EL (cell line): Measurements from ENCODE around the gene LDB3.
A peak's percentile ranks its signal among the peaks of the same experiment; 100 is the strongest.

ENCODE experiments used
- DNase-seq: peaks from one replicate; pipeline ENCODE4 v3.0.0-alpha.2; 2016

LDB3 gene

DNA sequence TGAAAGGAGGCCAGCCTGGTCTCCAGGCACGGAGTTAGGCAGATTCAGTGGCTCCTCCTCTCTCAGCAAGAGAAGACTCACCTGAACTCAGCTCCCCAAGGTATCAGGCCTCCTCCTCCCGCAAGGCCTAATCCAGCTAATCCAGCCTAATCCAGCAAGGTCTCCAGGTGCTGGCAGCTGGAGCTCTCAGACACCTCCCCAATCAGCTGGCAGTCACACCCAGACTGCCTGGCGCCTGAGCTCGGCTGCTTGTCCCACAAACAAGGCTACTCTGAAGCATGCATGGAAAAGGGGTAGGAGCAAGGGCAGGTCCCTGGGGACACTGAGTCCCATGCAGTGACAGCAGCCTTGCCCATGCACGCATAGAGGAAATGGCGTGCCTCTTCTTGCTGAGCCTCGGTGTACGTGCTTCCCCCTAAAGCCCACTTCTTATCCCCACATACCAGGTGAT is 17.3 kb upstream of the LDB3 start:
- no peak for DNase-seq

DNA sequence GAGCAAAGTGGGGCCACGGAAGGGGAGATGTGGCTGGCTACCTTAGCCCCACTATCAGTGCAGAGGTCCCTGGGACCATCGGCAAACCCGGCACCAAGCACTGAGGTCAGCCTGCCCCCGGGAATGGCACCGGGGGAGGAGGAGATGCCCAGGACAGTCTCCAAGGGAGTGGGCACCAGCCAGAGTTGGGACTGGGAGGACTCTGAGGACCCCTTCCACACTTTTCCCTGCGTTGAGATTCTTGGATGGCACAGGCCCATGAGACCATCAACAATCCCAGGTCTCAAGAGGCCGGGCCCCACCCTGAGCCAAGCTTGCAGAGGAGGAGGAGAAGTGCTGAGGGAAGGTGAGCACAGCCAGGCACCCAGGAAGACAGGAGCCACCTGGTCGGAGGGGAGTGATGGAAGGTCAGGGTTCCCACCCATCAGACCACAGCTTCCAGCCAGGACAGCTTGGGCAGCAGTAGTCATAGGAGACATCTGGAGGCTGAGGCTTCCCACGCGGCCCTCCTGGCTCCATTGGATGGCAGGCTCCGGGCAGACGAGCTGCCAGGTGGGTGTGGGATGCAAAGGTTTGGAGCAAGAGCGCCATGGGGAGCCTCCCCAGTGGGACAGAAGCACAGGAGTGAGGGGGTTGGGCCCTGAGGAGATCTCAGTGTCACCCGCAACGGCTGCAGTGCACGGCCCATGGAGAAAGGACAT is 16.5 kb upstream of the LDB3 start:
- DNase-seq, result no peak

DNA sequence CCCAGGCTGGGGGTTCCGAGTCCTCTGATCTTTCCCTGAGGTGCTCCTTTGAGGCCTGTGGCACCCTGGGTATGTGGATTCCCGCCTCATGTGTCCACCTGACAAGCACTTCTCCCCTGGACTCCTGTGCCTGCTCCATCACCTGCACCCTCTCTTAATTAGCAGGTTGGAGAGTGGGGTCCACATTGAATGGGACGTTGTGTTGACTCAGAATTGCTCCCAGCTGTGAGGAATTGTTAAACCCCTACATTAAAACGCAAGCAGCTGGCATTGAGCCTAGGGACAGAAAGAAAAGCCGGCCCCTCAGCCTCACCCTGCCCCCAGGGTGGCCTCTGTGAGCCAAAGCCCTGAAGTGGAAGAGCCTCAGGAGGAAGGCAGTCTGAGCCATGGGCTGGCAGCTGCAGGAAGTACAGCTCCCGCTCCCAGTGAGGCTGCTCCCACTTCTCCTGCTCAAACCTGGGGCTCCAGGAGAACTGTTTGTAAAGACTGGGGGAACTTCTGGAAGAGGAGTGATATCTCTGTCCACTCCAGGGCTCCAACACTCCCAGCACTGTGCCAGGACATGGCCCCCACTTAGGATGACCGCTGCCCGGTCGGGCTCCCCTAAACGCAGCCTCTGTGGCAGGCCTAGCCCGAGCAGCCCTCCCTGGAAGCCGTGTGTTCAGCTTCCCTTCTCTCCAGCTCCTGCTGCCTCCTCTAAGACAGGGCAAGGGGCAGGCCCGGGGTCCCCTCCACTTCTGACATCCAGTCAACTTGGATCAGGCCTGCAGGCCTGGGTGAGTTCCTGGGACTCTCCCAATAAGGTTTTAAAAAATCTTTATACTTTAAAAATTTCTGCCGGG is 15.7 kb upstream of the LDB3 start:
- DNase-seq, result peak; percentile 44

DNA sequence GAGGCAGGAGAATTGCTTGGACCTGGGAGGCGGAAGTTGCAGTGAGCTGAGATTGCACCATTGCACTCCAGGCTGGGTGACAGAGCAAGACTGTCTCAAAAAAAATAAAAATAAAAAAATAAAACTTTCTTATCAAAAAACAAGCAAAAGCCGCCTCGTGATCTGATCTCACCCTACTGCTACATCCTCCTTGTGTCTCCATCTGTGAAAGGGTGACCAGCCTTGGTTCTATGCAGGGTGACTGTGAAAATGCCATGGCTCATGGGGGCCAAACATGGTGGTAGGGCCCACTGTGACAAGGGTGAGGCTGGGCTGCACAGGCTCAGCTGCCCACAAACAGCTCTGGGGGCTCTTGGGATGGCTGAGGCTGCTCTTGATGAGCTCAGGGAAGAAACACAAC is 14.9 kb upstream of the LDB3 start:
- DNase-seq, result no peak

DNA sequence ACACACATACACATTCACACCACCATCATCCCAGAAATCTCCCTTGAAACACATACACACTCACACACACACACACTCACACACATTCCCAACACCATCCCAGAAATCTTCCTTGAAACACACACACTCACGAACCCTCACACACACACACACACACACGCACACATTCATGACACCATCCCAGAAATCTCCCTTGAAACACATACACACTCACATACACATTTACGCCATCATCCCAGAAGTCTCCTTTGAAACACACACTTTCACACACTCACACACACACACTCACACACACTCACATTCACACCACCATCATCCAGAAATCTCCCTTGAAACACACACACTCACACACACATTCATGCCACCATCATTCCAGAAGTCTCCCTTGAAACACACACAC is 14.3 kb upstream of the LDB3 start:
- DNase-seq, result no peak

DNA sequence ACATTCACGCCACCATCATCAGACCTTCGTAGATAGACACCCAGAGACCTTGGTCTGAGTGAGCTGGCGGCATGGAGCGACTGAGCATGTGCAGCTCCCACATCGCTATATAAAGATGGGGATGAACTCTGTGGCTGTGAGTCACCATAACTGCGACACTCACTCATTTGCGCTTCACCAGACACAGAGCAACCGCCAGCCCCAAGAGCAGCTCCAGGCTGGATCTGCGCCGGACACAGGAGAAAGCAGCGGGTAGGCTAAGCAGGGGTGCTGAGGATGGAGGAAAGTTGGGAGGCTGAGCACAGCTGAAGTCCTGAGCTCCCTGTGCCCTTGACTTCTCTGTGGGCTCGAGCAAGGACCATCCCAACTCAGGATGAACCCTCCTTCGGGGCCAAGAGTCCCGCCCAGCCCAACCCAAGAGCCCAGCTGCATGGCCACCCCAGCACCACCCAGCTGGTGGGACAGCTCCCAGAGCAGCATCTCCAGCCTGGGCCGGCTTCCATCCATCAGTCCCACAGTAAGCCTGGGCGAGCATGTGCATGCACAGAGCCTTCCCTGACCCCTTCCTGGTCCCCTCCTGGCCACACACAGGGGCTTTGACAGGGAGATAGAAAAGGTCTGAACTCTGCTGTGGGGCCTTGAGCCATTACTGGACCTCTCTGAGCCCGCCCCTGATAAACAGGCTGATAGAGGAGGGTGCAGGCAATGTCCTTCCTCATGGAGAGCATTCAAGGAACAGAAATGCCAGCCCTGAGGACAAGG is 13.7 kb upstream of the LDB3 start, which contains the start of gene OPN4:
OPN4 (plus strand) TSS at position 137 of the 762 bp plus-strand sequence; CDS start at position 374, 237 bp downstream.
- DNase-seq, result peak; percentile 27

DNA sequence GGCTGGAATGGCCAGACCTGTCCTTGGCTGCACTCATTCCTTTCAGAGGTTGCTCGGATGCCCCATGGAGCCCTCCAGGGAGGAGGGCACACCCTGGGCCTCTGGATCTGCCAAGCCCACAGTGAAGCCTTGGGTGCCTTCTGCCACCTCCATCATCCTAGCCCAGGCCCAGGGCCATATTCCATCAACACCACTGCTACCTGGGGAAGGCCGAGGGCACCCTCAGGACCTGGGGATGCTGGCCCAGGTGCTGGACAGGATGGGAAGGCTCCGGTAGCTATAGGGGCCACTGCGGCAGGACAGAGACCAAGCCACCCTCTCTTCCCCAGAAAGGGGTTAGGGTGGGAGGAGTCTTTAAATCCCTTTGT is 13.2 kb upstream of the LDB3 start:
- DNase-seq, result no peak

DNA sequence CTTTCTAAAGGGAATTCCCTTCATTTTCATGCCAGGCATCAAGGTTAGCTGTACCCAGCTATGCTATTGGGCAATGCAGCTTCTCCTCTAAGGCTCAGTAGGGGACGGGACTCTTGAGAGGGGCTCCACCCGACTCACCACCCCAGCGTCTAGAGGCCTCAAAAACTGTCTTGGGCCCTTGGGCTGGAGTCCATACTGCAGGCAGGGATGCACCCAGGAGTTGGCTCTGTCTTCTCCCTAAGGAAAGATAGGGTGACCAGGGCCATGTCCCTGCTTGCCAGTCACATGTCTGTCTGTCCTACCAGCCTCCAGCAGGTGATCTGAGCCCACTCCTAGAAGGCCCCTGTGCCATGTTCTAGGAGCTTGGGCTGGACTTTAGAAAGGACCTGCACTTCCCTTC is 12.7 kb upstream of the LDB3 start:
- DNase-seq, result no peak

DNA sequence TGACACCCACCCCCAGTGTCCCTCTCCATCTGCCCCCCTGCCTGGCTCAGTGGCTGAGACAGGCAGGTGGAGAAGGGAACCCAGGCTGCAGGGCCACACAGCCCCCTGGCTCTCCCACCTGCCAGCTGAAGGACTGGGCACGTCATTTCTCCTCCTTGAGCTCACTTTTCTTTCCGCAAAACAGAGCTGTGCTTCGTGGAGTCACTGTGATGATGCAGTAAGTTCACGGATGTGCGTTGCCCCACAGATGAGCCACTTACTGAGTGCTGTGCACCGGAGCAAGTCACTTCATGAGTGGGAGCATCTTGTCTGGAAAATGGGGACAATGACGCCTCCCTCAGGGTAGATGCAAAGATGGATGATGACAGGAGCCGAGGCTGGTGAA is 11.3 kb upstream of the LDB3 start:
- no peak for DNase-seq

DNA sequence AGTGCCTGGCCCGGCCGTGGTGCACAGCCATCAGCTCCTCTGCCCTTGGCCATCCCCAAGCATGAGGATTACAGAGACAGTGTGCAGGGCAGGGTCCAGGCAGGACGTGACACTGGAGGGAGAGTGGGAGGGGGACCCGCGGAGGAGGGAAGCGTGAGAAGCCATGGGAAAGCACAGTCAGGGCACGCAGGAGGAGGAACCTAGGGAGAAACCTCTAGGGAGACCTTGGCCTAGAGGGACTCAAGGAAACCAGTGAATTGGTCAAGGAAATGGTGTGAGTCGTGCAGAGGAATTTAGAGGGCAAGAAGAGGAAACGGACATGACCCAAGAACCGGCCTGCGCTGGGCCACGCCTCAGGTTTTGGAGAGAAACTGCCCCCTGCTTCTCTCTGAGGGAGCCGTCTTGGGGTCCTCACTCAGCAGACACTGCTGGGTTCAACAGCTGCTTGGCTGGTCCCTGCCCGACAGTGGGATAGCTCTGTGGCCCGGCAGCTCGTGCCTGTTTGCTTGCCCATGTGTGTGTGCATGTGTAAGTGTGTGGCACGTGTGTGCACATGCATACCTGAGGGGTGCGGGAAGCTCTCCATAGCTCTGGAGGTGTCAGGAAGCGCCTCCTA is 10.8 kb upstream of the LDB3 start:
- peak; percentile 50 for DNase-seq

DNA sequence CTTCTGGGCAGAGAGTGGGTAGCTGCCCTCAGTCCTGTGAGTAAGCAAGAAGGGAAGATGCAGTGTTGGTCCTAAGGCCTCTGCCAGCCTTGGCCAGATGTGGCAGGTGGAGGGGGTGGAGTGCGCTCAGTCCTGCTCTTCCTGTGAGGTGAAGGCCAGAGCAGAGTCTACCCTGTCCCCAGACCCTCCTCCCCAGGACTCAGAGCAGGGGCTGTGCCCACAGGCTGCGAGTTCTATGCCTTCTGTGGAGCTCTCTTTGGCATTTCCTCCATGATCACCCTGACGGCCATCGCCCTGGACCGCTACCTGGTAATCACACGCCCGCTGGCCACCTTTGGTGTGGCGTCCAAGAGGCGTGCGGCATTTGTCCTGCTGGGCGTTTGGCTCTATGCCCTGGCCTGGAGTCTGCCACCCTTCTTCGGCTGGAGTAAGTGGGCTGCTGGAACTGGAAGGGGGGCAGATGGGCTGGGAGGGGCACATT is 10.0 kb upstream of the LDB3 start:
- no peak for DNase-seq

DNA sequence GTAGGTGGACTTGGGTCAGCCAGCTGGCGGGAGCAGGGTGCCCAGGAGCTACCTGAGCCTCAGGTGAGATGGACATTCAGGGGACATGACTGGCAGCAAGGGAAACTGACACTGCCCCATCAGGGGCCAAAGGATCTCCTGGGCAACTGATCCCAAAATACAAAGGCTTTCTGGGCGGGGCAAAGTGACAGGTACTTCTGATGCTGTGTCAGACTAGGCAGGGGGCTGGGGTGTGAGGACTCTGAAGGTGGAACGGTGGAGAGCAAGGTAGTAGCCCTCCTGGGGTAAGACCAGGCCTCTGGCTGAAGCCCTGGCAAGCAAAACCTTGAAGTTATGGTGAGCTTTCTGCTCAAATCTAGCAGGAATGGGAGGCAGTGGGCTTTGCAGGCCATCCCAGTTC is 9.6 kb upstream of the LDB3 start:
- DNase-seq, result no peak

DNA sequence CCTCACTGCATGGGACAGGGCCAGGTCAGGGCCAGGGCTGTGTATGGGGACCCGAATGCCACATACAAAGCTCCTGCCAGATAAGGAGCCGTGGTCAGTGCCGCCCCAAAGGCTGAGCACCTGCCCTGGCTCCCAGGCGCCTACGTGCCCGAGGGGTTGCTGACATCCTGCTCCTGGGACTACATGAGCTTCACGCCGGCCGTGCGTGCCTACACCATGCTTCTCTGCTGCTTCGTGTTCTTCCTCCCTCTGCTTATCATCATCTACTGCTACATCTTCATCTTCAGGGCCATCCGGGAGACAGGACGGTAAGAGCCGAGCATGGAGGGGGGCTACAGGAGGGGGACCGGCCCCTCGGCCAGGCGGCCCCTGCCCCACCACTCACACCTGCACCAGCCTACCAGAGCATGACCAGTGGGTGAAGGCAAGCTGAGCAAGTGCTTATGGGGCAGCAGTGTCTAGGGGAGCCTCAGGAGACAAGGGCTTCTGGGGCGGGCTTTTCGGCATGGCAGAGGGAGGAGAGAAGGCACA is 9.1 kb upstream of the LDB3 start:
- DNase-seq, result no peak

DNA sequence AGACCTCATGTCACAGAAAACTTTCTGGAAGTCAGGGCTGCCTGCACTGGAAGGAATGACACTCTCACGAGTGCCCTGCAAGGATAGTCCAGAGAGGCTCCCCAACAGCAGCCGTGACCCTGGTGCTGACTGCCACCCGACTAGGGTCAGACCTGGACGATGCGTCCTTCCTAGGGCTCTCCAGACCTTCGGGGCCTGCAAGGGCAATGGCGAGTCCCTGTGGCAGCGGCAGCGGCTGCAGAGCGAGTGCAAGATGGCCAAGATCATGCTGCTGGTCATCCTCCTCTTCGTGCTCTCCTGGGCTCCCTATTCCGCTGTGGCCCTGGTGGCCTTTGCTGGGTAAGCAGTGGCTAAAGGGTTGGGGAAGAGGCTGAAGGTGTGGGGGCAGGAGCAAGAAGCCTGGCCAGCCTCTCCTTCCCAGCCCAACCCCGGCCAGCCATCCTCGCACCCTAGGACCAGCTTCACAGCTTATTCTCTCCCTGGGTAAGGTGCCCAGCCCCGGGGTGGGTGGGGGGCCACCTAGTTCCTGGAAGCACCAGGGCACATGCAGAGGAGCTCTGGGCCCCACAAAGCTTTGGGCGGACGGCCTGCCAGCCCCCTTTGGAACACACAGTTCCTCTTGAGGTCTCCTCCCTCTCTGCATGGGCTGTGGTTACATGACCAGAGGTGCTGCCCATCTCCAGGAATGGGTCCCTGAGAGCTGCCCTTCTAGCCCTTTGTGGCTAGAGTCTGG is 8.4 kb upstream of the LDB3 start:
- DNase-seq, result no peak

DNA sequence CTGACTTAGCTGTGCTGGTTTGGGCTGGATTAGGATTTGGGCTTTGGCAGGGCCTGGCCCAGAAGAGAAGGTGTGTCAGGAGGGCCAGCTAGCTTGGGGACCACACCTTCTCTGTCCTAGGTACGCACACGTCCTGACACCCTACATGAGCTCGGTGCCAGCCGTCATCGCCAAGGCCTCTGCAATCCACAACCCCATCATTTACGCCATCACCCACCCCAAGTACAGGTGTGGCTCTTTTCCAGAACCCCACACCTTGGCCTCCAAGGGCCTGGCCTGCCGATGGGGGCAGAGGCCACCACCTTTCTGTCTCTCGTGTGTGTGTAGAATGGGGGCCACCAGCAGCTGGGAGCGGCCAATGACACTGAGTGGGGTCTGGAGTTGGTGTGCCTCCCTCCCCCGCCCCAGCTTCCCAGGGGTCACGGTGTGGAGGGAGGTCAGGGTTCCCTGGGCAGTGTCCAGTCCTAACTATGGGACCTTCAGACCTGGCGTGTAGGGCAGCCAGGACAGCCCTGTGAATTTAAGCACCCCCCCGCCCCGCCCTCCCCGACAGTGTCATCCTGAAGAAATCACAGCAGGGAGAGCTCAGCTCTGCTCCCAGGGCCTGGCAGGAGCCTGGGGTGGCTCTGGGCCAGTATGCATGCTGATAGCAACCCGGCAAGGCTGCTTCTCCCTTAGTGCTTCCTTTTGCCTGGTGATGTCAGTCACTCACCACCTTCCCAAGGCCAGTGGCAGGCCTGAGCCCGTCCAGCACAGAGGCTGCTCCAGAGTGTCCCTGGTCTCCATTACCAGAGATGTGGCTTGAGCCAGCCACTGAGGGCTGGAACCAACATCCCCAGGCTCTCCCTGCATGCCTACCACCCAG is 6.9 kb upstream of the LDB3 start:
- no peak for DNase-seq

DNA sequence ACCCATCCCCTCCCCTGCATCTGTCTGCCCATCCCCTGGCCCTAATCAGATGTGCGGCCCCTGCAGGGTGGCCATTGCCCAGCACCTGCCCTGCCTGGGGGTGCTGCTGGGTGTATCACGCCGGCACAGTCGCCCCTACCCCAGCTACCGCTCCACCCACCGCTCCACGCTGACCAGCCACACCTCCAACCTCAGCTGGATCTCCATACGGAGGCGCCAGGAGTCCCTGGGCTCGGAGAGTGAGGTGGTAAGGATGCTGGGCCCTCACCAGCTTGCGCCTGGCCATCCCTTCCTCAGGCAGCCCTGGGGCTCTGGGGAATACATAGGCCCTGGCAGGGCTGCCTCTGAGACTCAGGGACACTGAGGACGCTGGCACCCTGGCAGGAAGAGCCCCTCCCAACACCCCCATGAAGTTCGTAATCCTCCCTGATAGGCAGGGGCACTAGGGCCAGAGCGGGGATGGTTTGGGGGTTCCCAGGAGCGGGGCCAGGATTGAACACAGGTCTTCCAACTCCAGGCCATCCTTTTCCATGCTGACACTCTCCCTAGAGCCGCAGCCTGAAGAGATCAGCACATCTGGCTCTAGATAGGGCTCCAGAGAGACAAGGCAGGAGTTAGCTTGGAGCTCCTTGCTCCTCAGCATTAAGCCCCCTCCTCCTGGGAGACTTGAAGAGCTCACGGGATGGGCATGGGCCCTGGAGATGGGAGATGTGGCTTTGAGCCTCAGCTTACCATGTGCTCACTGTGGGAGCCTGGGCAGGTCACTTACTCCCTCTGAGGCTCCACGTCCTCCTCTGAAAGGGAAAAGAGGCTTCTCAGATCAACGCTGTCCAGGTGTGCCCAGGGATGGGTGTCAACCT is 5.9 kb upstream of the LDB3 start:
- no peak for DNase-seq

DNA sequence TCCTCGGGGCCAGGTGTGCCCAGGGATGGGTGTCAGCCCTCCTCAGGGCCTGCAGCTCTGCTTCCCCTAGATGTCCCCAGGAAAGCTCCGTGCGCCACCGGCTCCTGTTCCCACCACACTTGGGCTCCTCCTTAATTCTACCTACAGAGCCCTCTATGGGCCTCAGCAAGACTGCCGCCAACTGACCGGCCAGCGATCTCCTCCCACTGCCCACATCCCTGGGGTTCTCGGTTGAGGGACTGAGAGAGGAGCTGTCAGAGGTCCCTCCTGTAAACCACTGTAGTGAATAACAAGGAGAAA is 5.3 kb upstream of the LDB3 start:
- no peak for DNase-seq

DNA sequence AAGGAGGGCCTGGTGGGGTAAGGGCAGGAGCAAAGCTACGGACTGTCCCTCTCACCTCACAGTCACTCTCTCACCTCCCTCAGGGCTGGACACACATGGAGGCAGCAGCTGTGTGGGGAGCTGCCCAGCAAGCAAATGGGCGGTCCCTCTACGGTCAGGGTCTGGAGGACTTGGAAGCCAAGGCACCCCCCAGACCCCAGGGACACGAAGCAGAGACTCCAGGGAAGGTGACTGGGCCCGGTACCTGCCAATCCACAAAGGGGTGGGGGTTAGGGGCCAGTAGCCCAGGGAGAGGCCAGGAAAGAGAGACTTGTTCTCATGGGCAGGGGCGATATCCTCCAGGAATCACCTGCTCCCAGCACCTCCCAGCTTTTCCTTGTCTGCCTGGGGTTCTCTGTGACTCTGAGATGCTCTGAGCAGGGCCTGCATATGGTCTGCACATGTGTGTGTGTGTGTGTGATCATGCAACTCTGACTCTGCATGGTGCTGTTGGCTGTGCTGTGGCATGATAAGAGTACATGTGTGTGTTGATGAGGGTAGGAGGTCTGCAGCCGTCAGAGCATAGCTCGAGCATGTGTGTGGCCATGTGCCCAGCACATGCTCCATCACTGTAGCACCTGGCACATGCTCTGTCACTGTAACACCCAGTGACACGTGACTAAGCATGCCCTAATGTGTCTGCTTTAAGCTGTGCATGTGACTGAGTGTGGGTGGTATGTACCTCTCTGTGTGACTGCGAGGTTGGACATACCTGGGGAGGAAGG is 4.6 kb upstream of the LDB3 start:
- DNase-seq, result no peak
